Keratinocyte (primary cell): ENCODE results near the gene NAT9. TPM values are rescaled to one million over a fixed set of nuclear protein-coding genes. Genes with fewer than 3 reads are reported as not detected.

Source experiments
- DNase-seq: peaks from one replicate; pipeline ENCODE4 v3.0.0-alpha.2; 2011; ENCODE audit warnings: low read depth, missing footprints, low spot score
- FAIRE-seq: peaks from 2 replicates; lab custom pipeline; 2011; peaks lifted over from hg19 to GRCh38; lab: Jason Lieb, UNC
- H2AFZ ChIP-seq: 2 replicates; pipeline ENCODE4 v1.6.0; 2012; ENCODE audit warnings: low read length, control low read depth, inconsistent platforms; ENCODE audit not compliant: control insufficient read depth
- H3K27ac ChIP-seq: 2 replicates; pipeline ENCODE4 v1.5.1; 2011; ENCODE audit warnings: low read length; ENCODE audit not compliant: control insufficient read depth, insufficient read depth
- H3K27me3 ChIP-seq: 3 replicates; pipeline ENCODE4 v1.6.0; 2011; ENCODE audit warnings: low read length; ENCODE audit not compliant: control insufficient read depth, insufficient read depth; ENCODE audit errors: extremely low read depth
- H3K36me3 ChIP-seq, 2 experiments: 2 replicates in 1 of 2; 3 replicates in 1 of 2; pipeline ENCODE4 v1.5.1; 2011; ENCODE audit warnings: low read length in 2 of 2, mild to moderate bottlenecking in 1 of 2; ENCODE audit not compliant: control insufficient read depth in 2 of 2, insufficient read depth in 2 of 2; ENCODE audit errors: extremely low read depth in 1 of 2
- H3K4me1 ChIP-seq: 3 replicates; pipeline ENCODE4 v1.5.1; 2011; ENCODE audit warnings: low read length; ENCODE audit not compliant: control insufficient read depth, insufficient read depth; ENCODE audit errors: extremely low read depth
- H3K4me2 ChIP-seq: 3 replicates; pipeline ENCODE4 v1.6.0; 2011; ENCODE audit warnings: low read depth, low read length; ENCODE audit not compliant: control insufficient read depth, insufficient read depth; ENCODE audit errors: extremely low read depth
- H3K4me3 ChIP-seq, 3 experiments: fragments of 200-600 bp in 1 of 3; sonication (generic) in 1 of 3; 2 replicates in 2 of 3; 3 replicates in 1 of 3; pipeline ENCODE4 v1.5.1; 2011 to 2016; ENCODE audit warnings: low read length in 3 of 3, mild to moderate bottlenecking in 3 of 3, control low read depth in 2 of 3, inconsistent platforms in 1 of 3, low read depth in 1 of 3, mixed read lengths in 1 of 3, mixed run types in 1 of 3, moderate library complexity in 1 of 3; ENCODE audit not compliant: control insufficient read depth in 2 of 3, insufficient read depth in 2 of 3; ENCODE audit errors: extremely low read depth in 1 of 3
- H3K79me2 ChIP-seq: 2 replicates; pipeline ENCODE4 v1.6.0; 2012; ENCODE audit warnings: low read length; ENCODE audit not compliant: control insufficient read depth, insufficient read depth
- H3K9ac ChIP-seq: 3 replicates; pipeline ENCODE4 v1.6.0; 2011; ENCODE audit warnings: low read length; ENCODE audit not compliant: control insufficient read depth, insufficient read depth; ENCODE audit errors: extremely low read depth
- H3K9me1 ChIP-seq: 3 replicates; pipeline ENCODE4 v1.6.0; 2011; ENCODE audit warnings: low read length; ENCODE audit not compliant: control insufficient read depth, insufficient read depth; ENCODE audit errors: extremely low read depth
- H3K9me3 ChIP-seq: 2 replicates; pipeline ENCODE4 v1.5.1; 2012; ENCODE audit warnings: low read depth, low read length; ENCODE audit not compliant: control insufficient read depth
- H4K20me1 ChIP-seq: 3 replicates; pipeline ENCODE4 v1.6.0; 2011; ENCODE audit warnings: low read length; ENCODE audit not compliant: control insufficient read depth, insufficient read depth; ENCODE audit errors: extremely low read depth
- CTCF ChIP-seq, 3 experiments: IDR thresholded peaks in 1 of 3; conservative IDR thresholded peaks in 1 of 3; optimal IDR thresholded peaks in 1 of 3; 2 replicates in 2 of 3; 3 replicates in 1 of 3; pipeline versions ENCODE3 to v1.5.1; 2011; ENCODE audit warnings: low read length in 3 of 3, mild to moderate bottlenecking in 3 of 3, moderate library complexity in 2 of 3, control low read depth in 1 of 3, inconsistent platforms in 1 of 3; ENCODE audit not compliant: insufficient read depth in 2 of 3; ENCODE audit errors: extremely low read depth in 1 of 3
- EZH2 ChIP-seq: IDR thresholded peaks from one replicate; pipeline ENCODE4 v1.6.1; 2012; ENCODE audit warnings: inconsistent platforms, mild to moderate bottlenecking, low read length, moderate library complexity
- dilution Hi-C: fragments of 300-500 bp; cut with MboI; formaldehyde crosslinking; loops from one replicate; pipeline ENCODE4 v1.7.0; 2020; ENCODE audit warnings: low sequenced_read_pairs; ENCODE audit not compliant: extremely low pct_ligation_motif_present
- polyA plus RNA-seq, 5 experiments: library from polyadenylated mRNA; depleted of rRNA in 3 of 5; stranded (reverse) in 3 of 5; stranded (forward) in 1 of 5; unstranded in 1 of 5; fragments of >200 nt; gene quantifications; 1 replicate in 1 of 5; 2 replicates in 3 of 5; 3 replicates in 1 of 5; pipeline versions ENCODE4 v1.2.1 to v1.2.3, GENCODE V29; 2011 to 2012; ENCODE audit warnings: missing spikeins in 2 of 5, low read depth in 1 of 5, low replicate concordance in 1 of 5

The NAT9 gene
- polyA plus RNA-seq, 1 donor (not counting 4 experiments of a cell fraction or from before 2014, with no cell fraction given), result 34.6 TPM

- Histone ChIP-seq H3K9ac (peak overlapping the region; percentile 50), H3K79me2 (peaks cover 48% of the 10 kb centered on the region), H3K27ac (peak overlapping the region; percentile 50), H3K4me3 (peak overlapping the region in 2 of 3 experiments; percentile 6 to 23), H3K27me3 (no peaks in the 10 kb centered on the region), H3K9me3 (no peaks in the 10 kb centered on the region), H2AFZ (peak overlapping the region; percentile 28), H3K36me3 (no peaks in the 10 kb centered on the region), H4K20me1 (no peaks in the 10 kb centered on the region), H3K4me2 (peak overlapping the region; percentile 78), H3K9me1 (peaks cover 7% of the 10 kb centered on the region), H3K4me1 (peaks cover 41% of the 10 kb centered on the region)
- TF ChIP-seq CTCF (optimal IDR thresholded peaks at IDR 0.05 in 1 of 3, IDR thresholded peaks at IDR 0.05 in 1 of 3, conservative IDR thresholded peaks at IDR 0.05 in 1 of 3; ENCODE audit: extremely low read depth in 1 of 3, insufficient read depth in 2 of 3, low read length in 3 of 3), result no peak
- TF ChIP-seq EZH2, result no peak
- FAIRE-seq (no peak), DNase-seq (no peak)
- dilution Hi-C loops, result no loop called here
Observed at GRCh38 chr17:74757931-74758847, 18.0 kb downstream of the NAT9 start.

- dilution Hi-C loops, result no loop called here
- H3K27me3 ChIP-seq, result no peaks in the 10 kb centered on the region
- H3K4me1 ChIP-seq, result peaks cover 41% of the 10 kb centered on the region
- H3K27ac ChIP-seq, result peak overlapping the region; percentile 50
- H3K4me2 ChIP-seq, result peak overlapping the region; percentile 78
- FAIRE-seq (no peak), DNase-seq (no peak)
- peaks cover 7% of the 10 kb centered on the region for H3K9me1 ChIP-seq
- H3K9ac ChIP-seq, result peak overlapping the region; percentile 50
- TF ChIP-seq CTCF (optimal IDR thresholded peaks at IDR 0.05 in 1 of 3, IDR thresholded peaks at IDR 0.05 in 1 of 3, conservative IDR thresholded peaks at IDR 0.05 in 1 of 3; ENCODE audit: extremely low read depth in 1 of 3, insufficient read depth in 2 of 3, low read length in 3 of 3), result no peak
- TF ChIP-seq EZH2, result no peak
- H2AFZ ChIP-seq, result no peak overlapping the region
- H3K4me3 ChIP-seq, result no peak overlapping the region
- H4K20me1 ChIP-seq, result no peaks in the 10 kb centered on the region
- H3K9me3 ChIP-seq, result no peaks in the 10 kb centered on the region
- H3K36me3 ChIP-seq, result no peaks in the 10 kb centered on the region
- peaks cover 51% of the 10 kb centered on the region for H3K79me2 ChIP-seq
Observed at GRCh38 chr17:74757502-74757901, 18.6 kb downstream of the NAT9 start.
